GM19351 (cell line): ENCODE measurements around the gene MSTN.
"Not testable (repeated sequence)": the region's sequence is repeated elsewhere in the genome, so short reads cannot be mapped to it uniquely, and the experiment has no call there.

ENCODE experiments used
- ATAC-seq: cut with Tn5 transposase; IDR thresholded peaks from one replicate; pipeline ENCODE4 v1.9.1; 2021; ENCODE audit warnings: mild to moderate bottlenecking, moderate library complexity; ENCODE audit not compliant: unreplicated experiment

The MSTN gene

DNA sequence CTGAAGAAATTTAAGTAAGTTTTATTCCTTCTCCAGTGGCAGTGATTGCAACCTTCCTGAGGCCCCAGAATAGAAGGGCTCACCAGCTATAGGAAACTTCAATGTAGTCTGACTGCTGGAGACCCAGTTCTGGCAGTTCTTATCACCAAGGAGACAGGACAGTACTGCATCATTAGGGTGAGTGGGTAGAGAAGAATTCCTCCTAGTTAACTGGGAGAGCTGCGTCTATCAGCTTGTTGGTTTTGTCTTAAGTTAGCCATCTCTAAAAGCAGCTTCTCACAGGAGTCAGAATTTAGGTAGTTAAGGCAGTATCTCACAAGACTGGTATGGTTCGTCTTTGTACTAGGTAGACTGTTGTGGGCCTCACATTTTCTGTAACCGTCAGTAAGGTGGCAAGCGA, 3.3 kb upstream of the MSTN start:
- ATAC-seq: no peak

DNA sequence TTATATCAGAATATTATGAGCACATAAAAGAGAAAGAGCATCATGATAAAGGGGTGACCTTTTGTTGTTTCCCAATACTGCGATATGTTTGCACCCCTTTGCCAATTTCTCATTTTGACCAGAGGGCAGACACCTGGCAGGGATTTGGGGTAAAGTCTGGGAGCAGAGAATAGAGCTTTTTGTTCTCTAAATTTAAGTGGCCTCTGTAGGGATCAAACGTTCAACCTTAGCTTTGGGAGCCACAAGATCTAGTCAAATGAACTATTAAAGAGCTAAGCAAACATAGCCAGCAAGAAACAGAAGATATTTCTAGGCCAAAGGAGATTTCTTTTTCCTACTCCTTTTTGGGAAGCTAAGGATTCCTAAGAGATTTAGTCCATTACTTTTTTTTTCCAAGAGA, 1.1 kb upstream of the MSTN start:
- no peak for ATAC-seq

DNA sequence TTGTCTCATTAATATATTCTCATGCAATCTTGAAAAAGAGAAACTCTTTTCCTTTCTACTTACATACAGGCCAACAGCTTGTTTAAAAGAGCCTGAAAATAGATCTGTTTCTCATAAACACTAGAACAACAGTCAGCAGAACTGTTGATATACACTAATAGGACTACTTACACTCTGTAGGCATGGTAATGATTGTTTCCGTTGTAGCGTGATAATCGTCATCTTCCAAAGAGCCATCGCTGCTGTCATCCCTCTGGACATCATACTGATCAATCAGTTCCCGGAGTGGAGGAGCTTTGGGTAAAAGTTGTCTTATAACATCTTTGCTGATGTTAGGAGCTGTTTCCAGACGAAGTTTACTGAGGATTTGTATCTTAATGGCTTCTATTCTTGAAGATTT, 476 bp downstream of the MSTN start:
- ATAC-seq: no peak

DNA sequence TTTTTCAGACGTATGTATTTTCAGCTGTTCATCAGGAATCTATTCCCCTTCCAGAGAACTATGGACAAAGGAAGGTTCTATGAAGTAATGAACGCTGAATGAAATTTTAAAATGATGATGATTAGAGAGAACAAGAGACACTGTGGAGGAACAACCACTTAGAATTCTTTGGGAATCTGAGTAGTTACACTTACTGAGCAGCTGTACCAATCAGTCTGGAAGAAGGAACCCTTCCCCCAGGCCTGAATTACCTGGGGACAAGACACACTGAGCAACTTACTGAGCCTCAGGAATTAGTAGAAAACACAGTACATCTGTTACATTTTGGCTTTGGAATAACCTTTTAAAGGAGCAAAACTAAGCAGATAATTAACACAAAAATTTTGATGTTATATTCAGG, 1.9 kb downstream of the MSTN start:
- no peak for ATAC-seq

DNA sequence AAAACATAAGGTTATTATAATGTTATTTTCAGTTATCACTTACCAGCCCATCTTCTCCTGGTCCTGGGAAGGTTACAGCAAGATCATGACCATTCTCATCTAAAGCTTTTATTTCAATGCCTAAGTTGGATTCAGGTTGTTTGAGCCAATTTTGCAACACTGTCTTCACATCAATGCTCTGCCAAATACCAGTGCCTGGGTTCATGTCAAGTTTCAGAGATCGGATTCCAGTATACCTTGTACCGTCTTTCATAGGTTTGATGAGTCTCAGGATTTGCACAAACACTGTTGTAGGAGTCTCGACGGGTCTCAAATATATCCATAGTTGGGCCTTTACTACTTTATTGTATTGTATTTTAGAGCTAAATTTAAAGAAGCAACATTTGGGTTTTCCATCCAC, 2.5 kb downstream of the MSTN start:
- no peak for ATAC-seq

DNA sequence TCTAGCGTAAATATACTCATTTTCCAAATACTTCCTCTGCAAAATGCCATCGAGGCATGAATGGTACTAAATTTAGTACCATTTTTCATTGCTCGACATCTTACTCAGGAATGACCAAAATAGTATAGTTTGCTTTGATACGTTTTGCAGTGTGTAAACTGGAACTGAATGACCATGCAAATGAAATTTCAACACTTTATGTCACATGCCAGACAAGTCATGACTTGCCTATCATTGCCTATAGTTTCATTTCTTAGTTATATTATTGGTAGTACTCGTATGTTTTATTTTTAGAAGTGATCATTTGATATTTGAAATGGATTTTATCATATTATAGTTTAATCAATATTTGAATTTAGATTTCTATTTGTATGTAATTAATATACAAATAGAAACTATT, 9.1 kb downstream of the MSTN start:
- no peak for ATAC-seq

DNA sequence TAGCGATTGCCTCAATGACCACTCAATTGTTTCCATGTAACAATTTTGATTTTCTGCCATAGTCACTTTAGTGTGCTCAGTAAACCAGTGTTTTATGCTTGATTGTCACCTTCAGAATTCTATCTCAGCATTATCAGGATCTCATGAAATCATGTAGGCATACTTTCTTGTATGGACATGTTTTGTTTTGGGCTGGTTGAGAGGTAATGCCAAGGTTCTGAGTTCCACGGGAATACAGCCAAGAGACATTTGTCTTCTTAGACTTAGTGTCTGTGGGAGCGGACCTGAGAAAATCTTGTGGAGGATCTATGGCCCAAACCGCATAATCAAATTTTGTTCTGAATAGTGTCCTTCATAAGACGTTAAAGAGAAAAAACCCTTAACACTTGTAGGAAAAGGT, 10.2 kb downstream of the MSTN start:
- ATAC-seq: no peak

DNA sequence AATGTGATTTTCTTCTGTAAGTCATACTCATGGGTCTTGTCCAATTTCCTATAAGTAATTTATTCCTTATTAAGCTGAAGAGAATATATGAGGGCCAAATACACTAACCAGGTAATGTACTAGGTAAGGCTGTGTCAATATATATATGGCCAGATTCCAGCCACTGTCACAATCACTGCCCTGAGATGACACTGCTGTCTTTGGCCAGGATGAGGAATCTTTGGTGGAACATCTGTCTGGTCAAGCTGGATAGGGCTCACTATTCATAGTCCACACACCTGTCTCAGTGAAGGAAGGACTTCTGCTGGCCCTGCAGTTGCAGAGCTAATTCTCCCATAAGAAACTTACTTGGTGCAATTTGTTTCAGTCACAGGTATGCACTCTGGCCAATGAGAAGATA, 11.3 kb downstream of the MSTN start:
- ATAC-seq: no peak

DNA sequence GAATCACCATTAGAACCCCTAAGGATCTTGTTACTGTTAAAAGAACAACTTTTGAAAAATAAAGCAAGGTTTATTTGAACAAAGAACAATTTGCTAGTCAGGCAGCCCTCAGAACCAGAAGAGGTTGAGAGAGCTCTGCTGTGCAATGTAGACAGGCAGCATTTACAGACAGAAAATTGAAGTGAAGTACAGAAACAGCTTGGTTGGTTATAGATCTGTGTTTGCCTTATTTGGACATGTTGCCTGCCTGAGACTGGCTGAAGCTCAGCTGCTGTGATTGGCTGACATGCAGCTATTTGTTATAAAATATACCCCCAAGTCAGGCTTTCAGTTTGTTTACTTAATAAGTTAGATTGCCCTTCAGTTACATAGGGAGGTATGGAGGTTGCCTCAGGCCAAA, 12.5 kb downstream of the MSTN start:
- ATAC-seq: peak; percentile 56

DNA sequence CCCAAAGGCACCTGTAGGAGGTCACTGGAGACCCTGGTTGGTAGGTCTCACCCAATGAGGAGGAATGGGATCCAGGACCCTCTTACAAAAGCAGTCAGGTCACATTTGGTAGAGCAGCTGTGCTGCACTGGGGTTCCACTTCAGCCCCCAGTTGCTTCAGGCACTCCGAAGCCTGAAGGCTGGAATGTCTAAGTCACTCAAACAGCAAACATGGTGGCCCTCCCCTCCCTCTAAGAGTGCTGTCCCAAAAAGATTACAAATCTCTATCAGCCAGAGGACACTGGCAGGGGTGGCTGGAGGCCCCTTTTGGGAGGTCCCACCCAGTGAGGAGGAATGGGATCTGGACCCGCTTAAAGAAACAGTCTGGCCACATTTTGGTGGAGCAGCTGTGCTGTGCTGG, 17.7 kb downstream of the MSTN start:
- ATAC-seq: no peak

DNA sequence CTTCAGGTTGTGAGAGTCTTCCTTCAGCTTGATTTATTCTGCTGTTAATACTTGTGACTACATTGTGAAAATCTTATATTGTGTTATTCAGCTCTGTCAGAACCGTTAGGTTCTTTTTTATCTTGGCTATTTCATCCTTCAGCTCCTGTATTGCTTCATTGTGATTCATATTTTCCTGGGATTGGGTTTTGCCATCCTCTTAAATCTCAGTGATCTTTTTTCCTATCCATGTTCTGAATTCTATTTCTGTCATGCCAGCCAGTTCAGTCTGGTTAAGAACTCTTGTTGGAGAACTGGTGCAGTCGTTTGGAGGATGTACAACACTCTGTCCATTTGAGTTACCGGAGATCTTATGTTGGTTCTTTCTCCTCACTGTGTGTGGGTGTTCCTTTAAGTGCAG, 19.1 kb downstream of the MSTN start:
- ATAC-seq: no peak

DNA sequence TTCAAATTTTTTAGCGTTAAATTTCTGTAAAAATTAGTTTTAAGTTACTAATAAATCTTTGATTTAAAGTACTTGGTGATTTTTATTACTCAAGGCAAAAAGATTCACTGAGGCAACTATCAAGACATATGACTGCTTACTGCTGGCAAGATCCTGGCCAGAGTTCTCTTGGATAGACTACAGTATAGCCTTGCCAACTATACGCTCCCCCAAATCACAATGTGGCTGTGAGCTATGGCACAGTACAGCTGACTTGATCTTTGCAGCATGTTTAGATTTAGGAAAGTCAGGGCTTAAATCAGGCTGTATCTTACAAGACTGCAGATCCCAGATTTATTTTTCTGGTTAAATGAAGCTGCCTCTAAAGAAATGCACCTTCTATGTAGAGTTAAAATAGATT, 26.5 kb downstream of the MSTN start:
- ATAC-seq: no peak

DNA sequence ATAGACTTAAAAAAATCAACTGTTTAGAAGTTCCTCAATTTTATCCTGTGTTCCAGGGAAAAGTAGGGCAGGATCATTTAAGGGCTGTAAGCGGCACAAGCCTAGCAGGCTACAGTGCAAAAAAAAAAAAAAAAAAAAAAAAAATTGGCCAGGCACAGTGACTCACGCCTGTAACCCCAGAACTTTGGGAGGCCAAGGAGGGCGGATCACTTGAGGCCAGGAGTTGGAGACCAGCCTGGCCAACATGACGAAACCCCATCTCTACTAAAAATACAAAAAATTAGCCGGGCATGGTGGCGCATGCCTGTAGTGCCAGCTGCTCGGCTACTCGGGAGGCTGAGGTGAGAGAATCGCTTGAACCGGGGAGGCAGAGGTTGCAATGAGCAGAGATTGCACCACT, 28.1 kb downstream of the MSTN start:
- ATAC-seq: not testable (repeated sequence)

DNA sequence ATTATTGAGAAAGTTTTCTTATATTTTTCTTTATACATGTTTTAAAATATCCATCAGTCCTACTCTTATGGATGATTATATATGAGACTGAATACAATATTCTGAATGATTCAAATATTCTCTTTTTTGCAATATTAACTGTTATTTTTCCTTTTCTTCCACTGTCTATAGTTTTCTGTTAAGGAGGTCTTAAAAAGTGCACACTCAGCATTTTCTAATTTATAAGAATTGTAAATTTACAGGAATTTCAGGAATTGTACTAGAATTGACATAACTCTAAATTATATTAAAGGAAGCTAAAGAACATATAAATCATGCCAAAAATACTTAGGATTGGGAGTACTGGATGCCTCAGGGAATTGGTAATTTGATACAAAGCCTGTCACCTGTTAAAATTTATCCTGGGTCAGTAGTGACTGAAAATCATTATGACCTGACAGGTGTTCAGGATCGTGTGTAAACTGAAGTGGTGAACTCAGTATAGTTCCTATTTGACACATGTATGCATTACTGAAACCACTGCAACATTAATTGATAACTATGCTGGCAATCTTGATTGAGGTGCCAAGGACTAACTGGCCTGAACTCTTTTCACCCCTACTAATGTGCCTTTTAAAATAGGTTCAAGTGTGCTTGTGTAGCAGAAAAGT, 30.4 kb downstream of the MSTN start:
- no peak for ATAC-seq

DNA sequence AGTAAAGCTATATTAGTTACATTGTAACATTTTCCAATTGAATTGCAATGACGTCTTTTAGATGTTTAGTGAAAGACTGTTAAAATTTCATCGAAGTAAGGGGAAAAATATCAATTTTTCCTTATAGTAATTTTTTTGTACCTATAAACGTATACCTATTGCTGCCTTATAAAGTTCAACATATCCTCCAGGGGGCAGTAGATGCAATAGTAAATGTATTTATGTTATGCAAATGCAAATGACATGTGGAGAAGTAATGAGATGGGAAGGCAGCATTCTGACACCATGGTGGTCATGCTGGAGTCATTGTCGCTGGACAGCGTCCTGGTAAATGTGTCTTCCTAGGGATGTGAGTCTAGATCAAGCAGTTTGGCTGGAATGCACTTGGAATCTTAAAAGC, 38.7 kb downstream of the MSTN start:
- no peak for ATAC-seq

DNA sequence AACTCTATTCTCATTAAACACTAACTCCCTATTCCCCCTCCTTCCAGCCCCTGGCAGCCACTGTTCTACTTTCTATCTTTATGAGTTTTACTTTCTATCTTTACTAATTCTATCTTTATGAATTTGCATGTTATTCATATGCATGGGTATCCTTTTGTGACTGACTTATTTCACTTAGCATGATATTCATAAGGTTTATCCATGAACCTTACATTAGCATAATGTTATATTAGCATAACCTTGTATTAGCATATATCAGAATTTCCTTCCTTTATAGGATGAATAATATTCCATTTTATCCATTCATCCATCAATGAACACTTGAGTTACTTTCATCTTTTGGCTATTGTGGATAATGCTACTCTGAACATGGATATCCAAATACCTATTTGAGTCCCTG, 41.8 kb downstream of the MSTN start:
- ATAC-seq: no peak

DNA sequence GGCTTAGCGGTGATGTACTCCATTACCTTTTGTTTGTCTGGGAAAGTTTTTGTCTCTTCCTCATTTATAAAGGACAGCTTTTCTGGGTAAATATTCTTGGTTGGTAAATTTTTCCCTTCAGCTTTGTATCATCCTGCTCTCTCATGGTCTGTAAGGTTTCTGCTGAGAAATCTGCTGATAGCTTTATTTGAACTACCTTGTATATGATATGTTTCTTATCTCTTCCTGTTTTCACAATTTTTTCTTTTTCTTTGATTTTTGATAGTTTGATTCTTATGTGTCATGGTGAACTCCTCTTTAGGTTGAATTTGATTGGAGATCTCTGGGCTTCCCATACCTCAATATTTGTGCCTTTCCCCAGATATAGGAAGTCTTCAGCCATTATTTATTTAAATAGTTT, 44.7 kb downstream of the MSTN start:
- no peak for ATAC-seq

DNA sequence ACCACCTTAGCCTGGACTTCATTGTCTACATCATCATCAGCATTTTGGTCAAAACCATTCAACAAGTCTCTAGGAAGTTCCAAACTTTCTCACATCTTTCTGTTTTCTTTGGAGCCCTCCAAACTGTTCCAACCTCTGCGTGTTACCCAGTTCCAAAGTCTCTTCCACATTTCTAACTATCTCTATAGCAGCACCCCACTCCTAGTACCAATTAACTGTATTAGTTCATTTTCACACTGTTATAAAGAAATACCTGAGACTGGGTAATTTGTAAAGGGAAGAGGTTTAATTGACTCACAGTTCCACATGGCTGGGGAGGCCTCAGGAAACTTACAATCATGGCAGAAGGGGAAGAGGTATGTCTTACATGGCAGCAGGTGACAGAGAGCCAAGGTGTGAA, 46.6 kb downstream of the MSTN start:
- ATAC-seq: not testable (repeated sequence)
